Stimulated activated CD8-positive, alpha-beta memory T cell treated with anti-CD3 and anti-CD28 coated beads, Interleukin-4, amount 100 ng/mL, for 1 hour (primary cell): Measurements from ENCODE around the gene ZNG1A.
"Not testable (repeated sequence)": the region's sequence is repeated elsewhere in the genome, so short reads cannot be mapped to it uniquely, and the experiment has no call there.

Source experiments
- DNase-seq, 2 donors: peaks; one replicate each; pipeline ENCODE4 v3.0.0-alpha.2; 2020; ENCODE audit warnings: low read depth in 2 of 2, low spot score in 1 of 2

ZNG1A gene

DNA sequence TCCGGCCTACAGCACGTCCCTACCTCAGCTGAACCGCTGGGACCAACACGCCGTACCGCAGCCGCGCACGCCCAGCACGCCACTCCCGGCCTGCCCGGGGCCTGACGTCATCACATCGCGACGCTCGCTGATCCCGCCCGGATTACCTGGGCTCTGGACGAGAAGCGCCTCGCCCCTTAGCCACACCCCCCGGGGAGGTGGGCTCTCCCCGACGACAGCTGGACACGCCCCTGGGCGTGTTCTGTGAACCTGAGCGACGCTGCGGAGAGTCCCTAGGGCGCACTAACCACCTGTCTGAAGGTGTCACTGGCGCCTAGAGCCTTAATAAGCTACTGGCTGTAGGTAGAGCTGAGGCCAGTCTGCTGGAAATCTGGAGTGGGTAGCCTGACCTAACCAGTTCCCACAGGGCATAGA is at the start of gene ZNG1A:
ZNG1A (minus strand) TSS at position 87 of the 414 bp plus-strand sequence. CDS start 87 bp downstream, outside the sequence.
- peak; percentile 32 to 57 for DNase-seq

DNA sequence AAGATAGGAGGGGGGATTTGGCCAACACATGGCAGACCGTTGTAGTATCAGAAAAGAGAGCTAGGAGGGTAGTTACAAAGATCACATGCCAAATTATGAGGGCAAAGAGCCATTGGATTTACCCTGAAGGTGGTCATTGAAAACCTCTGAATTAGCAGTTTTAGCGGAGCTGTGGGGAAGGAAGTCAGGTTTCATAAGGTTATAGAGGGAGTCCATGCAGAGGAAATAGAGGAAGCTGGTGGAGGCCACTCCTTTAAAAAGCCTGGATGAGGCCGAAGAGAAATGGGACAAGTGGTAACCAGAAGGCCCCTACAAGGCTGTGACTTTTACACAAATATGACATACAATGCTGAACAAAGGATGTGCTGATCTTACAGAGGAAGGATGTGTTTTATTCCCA is 49.0 kb upstream of the ZNG1A start:
- no peak for DNase-seq

DNA sequence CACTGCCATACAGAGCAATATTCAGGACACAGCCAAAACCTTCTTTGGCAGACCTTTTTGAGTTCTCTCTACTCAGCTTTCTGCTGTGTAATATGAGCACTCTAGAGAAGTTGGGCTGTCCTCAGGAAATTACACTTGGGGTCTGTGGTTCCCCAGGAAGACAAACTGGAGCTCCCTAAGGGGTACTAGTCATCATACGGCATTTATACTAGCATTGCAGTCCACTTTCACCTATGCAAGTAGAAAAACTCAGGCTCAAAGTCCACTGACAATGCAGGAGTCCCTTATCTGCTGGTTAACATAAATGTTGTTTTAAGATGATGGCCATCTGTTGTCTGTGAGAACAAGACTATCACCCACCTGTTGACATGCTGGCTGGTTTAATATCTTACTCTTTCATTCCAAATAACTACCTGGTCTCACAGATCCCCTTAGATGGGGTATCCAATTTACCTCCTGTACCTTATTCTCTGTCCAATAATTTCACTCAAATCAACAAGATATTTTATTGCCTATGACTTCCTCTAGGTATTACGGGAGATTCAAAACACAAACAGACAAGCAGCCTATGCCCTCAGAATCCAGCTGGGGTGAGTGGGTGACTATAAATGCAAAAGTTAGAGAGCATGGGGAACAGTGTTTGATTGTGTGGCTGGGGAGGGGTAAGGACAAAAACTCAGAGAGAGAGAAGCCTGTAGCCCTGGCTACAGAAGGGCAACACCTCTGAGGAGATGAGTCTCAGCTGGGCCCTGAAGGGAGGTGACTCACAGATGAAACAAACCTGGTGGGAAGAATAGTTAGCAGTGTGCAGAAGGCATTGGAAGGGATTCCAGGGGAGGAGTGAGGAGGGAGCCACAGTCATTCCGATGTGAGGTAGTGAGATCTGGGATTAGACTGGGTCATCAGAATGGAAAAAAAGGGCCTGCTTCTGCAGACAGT is 46.0 kb upstream of the ZNG1A start:
- no peak for DNase-seq

DNA sequence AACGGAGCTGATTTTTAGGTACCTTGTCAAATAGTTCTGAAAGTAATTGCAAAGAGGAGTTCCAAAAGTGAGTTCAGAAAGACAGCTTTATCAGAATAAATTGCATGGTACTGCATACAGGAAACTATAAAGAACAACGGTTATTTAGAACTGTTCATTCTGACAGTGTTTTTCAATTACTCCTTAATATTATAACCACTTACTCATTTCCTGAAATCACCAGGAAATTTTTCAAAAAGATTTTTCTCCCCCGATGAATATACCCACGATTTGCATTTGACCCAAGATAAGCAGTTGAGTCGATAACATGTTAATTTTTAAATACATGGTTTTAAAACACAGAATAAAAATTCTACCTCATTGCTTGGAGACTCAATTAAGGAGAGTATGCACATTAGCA is 45.2 kb upstream of the ZNG1A start:
- DNase-seq, result no peak

DNA sequence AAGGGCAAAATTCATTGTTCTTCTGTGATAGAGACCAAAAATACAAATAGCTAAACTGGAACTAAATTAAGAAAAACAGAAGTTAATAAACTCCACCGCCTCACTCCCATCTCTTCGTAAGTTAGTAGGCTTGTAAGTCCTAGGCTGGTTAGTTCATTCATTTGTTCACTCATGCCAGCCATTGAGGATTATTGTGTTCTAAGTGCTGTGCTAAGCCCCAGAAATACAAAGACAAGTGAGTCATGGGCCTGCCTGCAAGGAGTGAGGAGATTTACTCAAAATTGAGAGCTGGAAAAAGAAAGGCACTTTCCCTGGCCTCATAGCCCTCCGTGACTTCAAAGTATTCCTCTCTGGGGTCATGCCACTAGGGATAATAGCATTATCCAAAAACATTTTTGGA is 44.3 kb upstream of the ZNG1A start:
- no peak for DNase-seq

DNA sequence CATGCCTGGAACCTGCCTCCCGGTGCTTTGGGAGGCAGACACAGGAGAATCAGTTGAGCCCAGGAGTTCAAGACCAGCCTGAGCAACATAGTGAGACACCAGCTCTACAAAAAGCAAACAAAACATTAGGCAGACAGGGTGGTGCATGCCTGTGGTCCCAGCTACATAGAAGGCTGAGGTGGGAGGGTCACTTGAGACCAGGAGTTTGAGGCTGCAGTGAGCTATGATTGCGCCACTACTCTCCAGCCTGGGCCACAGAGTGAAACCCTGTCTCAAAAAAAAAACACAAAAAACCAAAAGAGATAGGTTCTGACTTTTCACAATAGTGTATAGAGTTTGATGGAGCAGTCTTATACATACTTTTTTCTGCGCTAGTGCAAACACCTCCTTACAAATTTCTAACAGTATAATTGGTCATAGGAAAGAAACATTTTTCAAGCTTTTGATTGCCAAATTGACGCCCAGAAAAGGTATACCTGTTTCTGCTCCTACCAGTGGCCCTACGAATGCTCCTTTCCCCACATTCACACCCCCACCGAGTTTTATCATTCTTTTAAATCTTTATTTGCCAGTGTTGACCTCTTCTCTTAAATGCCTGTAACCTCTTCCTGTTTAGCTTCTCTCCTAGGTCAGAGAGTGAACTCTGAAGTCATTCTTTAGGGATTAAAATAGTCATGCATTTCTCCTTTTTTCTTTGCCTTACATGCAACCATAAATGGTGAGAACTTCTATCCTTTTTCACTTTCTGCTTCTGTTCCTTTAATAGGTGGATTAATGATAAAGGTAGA is 43.3 kb upstream of the ZNG1A start:
- DNase-seq, result no peak

DNA sequence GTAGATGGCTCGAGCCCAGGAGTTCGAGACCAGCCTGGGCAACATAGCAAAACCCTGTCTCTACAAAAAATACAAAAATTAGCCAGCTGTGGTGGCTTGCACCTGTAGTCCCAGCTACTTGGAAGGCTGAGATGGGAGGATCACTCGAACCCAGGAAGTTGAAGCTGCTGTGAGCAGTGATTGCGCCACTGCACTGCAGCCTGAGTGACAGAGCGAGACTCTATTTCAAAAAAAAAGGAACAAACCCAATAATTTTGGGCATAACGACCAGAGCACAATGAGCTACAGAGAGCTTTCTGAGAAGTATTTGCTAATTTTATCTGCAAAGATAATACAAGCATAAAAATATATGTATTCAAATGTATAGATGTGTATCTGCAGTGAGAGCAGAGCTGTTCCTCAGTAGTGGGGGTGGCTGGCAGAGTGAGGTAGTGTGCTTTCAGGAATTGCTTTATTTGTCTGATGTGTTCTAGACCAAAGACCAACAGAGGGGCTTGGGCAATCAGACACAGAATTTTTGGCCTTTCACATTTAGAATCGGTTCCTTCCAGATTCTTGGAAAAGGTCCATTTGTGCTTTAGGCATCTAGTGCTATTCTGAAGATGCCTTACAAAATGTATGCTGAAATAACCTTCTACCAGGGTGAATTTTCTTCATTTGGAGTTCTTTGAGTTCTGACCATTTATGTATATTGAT is 41.0 kb upstream of the ZNG1A start:
- DNase-seq, result no peak

DNA sequence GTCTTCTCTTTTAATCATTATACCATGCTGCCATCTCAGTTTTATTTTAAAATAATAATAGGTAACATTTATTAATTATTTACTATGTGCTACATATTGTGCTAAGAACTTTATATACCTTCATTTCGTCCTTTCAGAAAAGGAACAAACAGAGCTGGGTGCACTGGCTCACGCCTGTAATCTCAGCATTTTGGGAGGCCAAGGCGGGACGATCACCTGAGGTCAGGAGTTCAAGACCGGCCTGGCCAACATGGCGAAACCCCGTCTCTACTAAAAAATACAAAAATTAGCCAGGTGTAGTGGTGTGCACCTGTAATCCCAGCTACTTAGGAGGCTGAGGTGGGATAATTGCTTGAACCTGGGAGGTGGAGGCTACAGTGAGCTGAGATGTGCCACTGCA is 40.2 kb upstream of the ZNG1A start:
- not testable (repeated sequence) for DNase-seq

DNA sequence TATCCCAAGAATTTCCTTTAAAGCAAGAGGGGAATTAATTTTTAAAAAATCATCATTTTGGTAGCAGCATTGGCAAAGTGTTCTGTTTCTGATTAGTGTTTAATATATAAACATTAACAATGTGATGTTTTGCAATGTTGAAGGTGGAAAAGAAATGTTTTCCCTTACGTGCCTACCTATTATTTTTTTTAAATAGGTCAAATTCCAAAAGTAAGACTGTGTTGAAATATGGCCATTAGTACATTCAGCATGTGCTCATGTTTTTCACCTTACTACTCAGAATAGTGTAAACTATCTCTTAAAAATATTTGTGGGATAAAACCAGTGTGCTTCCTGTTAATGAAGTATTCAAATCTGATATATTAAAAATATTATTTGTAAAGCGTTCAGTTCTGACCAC is 39.1 kb upstream of the ZNG1A start:
- DNase-seq, result no peak

DNA sequence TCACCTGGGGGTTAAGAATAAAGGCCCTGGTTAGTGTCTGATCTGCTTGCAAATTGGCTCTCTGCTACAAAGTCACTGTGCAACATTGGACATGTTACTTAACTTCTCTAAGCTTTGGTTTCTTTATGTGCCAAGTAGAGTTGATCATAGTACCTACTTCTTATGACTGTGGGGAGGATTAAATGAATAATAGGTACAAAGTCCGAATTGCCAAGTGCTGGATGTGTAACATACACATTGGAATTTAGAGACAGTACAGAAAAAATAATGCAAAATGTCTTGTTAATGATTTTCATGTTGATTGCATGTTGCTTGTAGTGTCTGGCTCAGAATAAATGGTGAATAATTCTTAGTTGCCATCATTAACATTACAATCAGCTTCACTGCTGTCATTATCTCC is 38.0 kb upstream of the ZNG1A start:
- no peak for DNase-seq

DNA sequence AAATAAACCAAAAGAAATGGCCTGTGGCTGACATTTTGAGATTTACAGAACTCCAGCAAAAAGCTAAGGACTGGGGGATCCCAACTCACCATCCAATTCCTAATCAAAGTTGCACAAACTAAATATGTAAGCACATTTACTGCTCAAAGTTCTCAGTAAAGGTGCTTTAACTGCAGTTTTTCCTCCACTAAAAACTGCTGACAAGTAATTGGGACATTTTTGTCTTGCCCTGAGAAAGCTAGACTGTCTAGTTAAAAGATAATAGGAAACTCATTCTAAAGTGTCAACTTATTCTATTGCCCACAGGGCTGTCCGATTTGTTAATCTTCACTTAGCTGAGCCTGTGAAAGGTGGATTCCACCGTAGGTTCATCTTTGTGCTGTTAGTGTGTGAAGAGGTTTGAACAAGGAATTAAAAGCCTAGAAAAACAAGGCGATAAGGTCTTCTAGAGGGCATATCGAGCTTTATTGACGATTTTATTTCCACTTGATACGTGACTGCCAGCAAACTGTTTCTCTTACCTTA is 36.8 kb upstream of the ZNG1A start:
- no peak for DNase-seq

DNA sequence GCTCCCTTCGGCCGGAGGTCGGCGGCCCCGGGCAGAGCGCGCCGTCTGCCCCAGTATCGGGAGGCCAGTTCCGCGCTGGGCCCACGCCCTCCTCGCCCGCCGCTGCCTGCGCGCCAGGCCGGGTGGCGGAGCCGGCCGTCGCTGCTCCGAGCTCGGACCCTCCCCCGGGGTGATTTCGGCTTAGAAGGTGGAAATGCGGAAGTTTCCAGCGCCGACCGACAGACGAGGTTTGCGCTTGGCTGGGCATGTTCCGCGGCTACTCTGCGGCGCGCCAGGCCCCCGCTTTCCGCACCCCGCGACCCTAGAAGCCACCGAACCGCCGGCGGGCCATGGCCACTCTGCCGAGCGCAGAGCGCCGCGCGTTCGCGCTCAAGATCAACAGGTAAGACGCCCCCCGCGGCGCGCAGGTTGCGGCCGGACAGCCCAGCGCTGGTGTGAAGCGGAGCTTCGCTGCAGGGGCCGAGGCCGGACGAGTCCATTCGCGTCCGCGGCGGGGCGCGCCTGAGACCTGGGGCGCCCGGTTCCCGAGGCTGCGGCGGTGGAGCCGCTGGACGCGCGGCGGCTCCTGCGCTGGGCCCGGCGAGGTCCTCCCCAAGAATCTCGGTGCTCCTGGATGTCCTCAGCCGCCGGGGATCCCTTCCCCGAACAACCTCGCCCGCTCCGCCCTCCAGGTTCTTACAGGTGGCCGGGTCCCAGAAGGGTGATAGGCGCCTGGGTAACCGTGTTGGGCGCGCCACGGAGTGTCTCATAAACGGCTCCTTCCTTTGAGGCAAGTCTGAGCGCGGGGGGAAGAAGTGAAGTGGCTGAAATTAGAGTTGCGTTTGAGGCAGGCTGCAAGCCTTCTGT is 36.0 kb upstream of the ZNG1A start, which contains the start of gene DOCK8:
DOCK8 (plus strand) TSS at position 218 of the 846 bp plus-strand sequence; CDS start at position 330, 112 bp downstream.
- DNase-seq, result peak; percentile 15 to 22

DNA sequence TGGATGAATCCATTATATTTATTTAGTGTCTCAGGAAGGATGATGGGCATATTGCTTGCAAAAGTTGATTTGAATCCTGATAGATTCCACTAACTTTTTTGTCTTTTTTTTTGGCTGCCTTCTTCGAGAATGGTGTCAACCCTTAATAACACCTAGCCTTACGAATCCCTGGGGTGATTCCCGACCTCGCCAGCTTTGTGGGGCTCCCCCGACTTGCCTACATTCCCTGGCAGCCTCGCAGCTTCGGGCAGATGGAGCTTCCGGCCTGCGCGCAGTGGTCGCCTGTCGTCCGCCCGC is 35.4 kb upstream of the ZNG1A start:
- no peak for DNase-seq

DNA sequence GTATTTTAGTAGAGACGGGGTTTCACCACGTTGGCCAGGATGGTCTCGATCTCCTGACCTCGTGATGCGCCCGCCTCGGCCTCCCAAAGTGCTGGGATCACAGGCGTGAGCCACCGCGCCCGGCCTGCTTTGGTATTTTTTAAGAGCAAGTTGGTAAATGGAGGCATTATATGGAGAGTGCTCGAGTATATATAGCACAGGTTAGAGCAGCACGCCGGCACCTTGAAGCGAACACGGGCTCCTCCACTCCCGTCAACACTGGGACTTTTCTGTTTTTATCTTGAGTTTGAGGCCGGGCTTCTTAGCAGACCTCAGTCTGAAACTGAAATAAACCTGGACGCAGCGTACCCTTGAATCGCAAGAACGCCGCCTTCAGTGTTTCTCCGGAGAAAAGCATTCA is 35.0 kb upstream of the ZNG1A start:
- not testable (repeated sequence) for DNase-seq

DNA sequence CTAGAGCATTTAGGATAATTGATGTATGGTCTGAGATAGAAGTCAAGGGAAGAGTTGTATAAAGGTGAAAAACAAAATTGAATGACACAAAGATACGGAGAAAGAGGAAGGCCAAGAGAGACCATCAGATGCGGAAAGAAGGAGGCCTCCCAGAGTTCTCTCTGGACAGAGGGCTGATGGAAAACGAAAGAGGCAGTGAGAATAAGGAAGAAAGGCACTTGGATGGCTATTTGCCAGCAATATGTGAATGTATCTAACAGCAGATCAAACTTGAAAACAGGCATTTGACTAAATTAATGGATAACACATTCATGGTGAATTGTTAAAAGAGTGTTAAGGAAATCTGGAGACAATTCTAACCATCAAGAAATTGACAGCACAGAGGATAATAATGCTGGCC is 33.4 kb upstream of the ZNG1A start:
- no peak for DNase-seq

DNA sequence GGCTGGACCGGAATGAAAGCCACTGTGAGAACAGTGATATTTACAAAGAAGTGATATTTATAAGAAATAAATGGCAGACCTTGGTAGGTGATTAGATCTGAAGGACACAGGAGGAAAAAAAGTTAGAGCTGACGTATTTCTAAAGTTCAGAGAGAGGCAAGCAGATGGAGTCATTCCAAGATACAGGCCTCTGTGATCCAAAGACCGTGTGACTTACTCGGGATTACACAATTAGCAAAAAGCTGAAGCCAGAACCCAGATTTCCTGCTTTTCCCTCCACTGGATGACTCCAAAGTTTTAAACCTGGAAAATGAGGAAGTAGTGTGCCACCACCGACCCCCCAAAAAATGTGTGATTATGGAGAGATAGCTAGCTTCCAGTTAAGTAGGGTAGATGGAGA is 32.7 kb upstream of the ZNG1A start:
- DNase-seq, result no peak

DNA sequence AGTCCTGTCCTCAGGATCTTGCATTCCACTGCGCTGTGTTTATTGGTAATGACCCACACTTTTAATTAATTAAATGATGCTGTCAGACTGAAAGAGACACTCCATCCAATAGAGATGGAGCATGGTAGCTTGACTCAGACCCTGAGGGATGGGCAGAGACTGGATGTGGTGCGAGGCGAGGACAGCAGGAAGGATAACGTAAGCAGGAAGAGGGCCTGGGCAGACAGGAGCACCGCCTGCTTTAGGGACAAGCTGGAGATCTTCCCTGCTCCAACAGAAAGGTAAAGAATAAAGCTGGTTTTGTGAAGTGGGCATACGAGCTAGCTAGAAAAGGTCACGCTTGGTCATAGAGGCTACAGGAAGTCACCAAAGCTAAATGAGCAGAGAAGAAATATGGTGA is 32.2 kb upstream of the ZNG1A start:
- DNase-seq, result no peak

DNA sequence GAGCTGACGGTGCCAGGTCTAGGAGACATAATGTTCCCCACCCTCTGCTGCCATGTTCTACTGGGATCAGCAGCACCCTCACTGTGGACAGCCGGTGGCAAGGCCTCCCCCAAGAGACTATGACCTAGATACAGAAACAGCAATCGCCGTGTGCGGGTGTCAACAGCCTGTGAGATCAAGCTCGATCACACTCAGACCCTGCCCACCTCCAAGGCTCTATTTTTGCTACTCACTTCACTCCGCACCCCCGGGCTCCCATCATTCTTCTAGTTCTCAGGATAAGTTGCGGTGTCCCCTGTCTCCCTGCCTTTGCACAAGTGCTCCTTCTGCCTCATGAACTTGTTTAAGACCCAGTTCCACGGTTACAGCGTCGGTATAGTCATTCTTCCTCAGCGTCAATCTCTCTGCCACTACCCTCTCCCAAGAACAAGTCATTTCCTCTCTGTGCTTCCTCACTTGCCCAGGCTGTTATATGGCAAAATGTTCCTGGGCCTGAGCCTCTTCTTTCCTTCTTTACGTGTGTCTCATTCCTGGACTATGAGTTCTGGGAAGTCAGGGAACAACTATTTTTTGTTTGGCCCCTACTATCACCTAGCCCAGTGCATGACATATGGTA is 30.4 kb upstream of the ZNG1A start:
- DNase-seq, result no peak

DNA sequence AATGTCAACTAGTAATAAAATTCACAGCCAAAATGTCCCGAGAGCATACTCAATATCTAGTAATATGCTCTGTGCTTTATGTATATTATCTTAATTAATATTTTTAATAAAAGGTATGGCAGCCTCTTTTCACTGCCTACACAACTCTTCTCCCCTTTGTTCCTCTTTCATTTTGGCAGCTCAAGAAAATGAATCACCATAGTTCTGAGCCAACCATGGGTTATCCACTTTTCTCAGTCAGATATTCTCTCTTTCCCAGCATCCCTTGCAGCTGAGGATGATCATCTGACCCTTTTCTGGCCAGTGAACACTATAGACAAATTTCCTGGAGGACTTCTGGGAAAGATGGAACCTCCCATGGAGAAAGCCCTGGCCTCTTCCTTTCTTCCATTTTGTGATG is 27.6 kb upstream of the ZNG1A start:
- no peak for DNase-seq

DNA sequence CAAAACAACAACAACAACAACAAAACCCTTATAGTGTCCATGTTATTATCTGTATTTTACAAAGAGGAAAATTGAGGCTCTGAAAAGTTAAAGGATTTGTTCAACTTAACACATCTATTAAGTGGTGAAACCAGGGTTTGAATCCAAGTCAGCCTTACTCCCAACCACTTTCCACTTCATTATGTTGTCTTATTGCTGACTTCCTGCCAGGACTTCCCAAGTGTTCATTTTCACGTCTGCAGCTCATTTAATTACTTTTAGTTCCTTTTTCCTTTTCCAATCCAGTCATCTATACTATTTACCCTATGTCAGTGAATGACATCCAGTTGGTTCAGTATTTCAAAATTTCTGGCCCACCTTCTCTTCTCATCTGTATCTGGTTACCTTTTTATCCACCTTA is 20.7 kb upstream of the ZNG1A start:
- DNase-seq, result not testable (repeated sequence)
